Peyer's patch (tissue), 4 donors: Measurements from ENCODE around the gene CRBN. TPM values are rescaled to one million over a fixed set of nuclear protein-coding genes. Genes with fewer than 3 reads are reported as not detected.

Experiments
- DNase-seq, 3 donors: peaks; one replicate each; pipeline ENCODE4 v3.0.0-alpha.2; 2017 to 2019
- H3K27ac ChIP-seq, 4 donors: fragments of 200-600 bp; sonication (generic); one replicate each; pipeline ENCODE4 v1.5.1; 2016 to 2019
- H3K27me3 ChIP-seq, 2 donors: fragments of 200-600 bp; sonication (generic); one replicate each; pipeline ENCODE4 v1.5.1; 2019
- H3K36me3 ChIP-seq, 3 donors: fragments of 200-600 bp; sonication (generic); one replicate each; pipeline ENCODE4 v1.5.1; 2016 to 2019
- H3K4me1 ChIP-seq, 4 donors: fragments of 200-600 bp; sonication (generic); one replicate each; pipeline ENCODE4 v1.5.1; 2016 to 2019
- H3K4me3 ChIP-seq, 4 donors: fragments of 200-600 bp; sonication (generic); 1 replicate in 3 of 4; 2 replicates in 1 of 4; pipeline ENCODE4 v1.5.1; 2016 to 2019; ENCODE audit warnings: mild to moderate bottlenecking in 1 of 4
- H3K9me3 ChIP-seq, 4 donors: fragments of 200-600 bp; sonication (generic); one replicate each; pipeline ENCODE4 v1.5.1; 2016 to 2019; ENCODE audit warnings: mild to moderate bottlenecking in 1 of 4
- POLR2A ChIP-seq, 2 donors: fragments of 450-650 bp; IDR thresholded peaks; one replicate each; pipeline ENCODE4 v1.5.1; 2017; ENCODE audit warnings: antibody characterized with exemption in 2 of 2, mild to moderate bottlenecking in 2 of 2, moderate library complexity in 2 of 2
- small RNA-seq, 2 donors: library from RNA; depleted of rRNA; stranded (forward); fragments of <200 nt; gene quantifications; one replicate each; pipeline ENCODE3, GENCODE V24; 2016
- total RNA-seq, 4 donors: library from RNA; depleted of rRNA; stranded (reverse); fragments of >200 nt; gene quantifications; one replicate each; pipeline ENCODE4 v1.1.0, GENCODE V29; 2016
- TF ChIP-seq, protein P1 (sequence below), 6 experiments: fragments of 450-650 bp in 4 of 6; fragments of 200-600 bp in 2 of 6; sonication (generic) in 1 of 6; IDR thresholded peaks; one replicate each; pipeline ENCODE4 v1.5.1; 2017 to 2019; ENCODE audit warnings: antibody characterized with exemption in 6 of 6, mild to moderate bottlenecking in 3 of 6, moderate library complexity in 1 of 6

The CRBN gene
- total RNA-seq, 4 donors from 2014 or later, result 70.1 to 314 (median 89.7) TPM

DNA sequence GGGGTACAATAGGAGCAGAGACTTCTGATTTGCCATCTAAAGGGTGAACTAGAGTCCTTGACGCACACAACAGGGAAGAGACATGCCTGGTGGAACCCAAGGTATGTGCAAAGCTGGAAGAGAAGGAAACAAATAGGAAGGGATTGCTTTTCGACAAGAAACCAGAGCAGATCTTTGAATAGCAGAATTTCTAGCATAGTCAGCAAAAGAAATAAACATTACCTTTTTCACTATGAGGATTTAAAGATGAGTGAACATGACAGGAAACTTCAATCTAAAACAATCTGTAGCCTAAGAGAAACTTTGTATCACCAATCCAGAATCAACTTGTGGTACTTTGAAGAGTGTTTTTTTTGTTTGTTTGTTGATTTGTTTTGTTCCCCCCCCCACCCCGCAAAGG, 74.2 kb downstream of the CRBN start:
- Histone ChIP-seq H3K9me3 (no peaks in the 10 kb centered on the region), H3K4me1 (no peaks in the 10 kb centered on the region), H3K27me3 (no peaks in the 10 kb centered on the region), H3K27ac (no peak overlapping the region), H3K4me3 (no peak overlapping the region), H3K36me3 (no peaks in the 10 kb centered on the region)
- no peak for TF ChIP-seq POLR2A (IDR thresholded peaks at IDR 0.05)
- no peak for DNase-seq

DNA sequence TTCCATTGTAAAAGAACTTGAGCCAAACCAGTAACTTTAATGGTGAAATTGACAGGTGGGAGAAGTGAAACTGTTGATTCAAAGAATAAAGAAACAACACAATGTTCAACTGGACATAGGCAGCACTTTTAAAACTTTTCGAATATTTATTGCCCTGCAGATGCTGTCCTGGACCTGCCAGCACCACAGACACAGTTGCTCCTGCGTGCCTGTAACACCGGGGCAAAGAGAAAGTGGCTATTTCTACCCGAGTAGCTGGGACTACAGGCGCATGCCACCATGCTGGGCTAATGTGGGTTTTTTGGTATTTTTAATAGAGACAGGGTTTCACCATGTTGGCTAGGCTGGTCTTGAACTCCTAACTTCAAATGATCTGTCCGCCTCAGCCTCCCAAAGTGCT, 76.7 kb downstream of the CRBN start:
- DNase-seq, result no peak
- no peak for TF ChIP-seq POLR2A (IDR thresholded peaks at IDR 0.05)
- TF ChIP-seq, protein P1, sequence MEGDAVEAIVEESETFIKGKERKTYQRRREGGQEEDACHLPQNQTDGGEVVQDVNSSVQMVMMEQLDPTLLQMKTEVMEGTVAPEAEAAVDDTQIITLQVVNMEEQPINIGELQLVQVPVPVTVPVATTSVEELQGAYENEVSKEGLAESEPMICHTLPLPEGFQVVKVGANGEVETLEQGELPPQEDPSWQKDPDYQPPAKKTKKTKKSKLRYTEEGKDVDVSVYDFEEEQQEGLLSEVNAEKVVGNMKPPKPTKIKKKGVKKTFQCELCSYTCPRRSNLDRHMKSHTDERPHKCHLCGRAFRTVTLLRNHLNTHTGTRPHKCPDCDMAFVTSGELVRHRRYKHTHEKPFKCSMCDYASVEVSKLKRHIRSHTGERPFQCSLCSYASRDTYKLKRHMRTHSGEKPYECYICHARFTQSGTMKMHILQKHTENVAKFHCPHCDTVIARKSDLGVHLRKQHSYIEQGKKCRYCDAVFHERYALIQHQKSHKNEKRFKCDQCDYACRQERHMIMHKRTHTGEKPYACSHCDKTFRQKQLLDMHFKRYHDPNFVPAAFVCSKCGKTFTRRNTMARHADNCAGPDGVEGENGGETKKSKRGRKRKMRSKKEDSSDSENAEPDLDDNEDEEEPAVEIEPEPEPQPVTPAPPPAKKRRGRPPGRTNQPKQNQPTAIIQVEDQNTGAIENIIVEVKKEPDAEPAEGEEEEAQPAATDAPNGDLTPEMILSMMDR (IDR thresholded peaks at IDR 0.05), result no peak
- Histone ChIP-seq H3K4me1 (no peaks in the 10 kb centered on the region), H3K27ac (no peak overlapping the region), H3K36me3 (no peaks in the 10 kb centered on the region), H3K9me3 (no peaks in the 10 kb centered on the region), H3K27me3 (no peaks in the 10 kb centered on the region), H3K4me3 (no peak overlapping the region)

DNA sequence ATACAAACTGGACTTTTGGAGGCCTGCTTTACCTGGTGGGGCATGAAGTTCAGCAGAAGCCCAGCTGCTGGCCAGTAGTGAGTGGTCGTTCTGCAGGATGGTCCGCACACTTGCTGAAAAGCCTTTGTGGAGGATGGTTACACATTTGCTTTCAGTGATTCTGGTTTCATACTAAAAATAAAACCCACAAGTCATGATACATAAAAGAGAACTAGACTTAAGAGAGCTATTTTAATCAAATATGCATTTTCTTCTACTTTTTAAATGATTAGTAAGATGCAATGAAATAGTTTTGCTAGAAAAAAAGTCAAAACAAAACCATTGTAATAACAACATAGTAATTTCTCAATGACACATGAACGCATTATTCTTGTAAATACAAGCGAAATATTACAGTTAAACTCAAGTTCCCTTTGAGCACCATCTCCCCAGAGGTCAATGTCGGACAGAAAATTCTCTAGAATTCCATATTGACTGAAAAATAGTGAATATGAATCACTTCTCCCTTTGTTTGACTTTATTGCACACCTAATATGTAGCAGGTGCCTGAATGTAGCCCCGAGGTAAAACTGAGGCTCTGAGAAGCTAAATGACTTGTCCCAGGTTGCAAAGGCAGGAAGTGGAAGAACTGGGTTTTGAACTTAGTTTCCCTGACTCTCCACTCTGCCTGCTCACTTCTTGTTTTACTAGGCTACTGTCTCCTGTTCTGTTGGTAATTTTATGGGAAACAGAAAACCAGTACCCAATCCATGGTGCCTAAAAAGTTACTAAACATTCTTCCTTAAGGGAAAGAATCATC, 77.6 kb downstream of the CRBN start:
- no peaks in the 10 kb centered on the region for H3K4me1 ChIP-seq
- no peak overlapping the region for H3K4me3 ChIP-seq
- DNase-seq, result no peak
- no peaks in the 10 kb centered on the region for H3K27me3 ChIP-seq
- no peak overlapping the region for H3K27ac ChIP-seq
- no peaks in the 10 kb centered on the region for H3K9me3 ChIP-seq
- no peak for TF ChIP-seq POLR2A (IDR thresholded peaks at IDR 0.05)
- TF ChIP-seq, protein P1 (IDR thresholded peaks at IDR 0.05), result no peak
- H3K36me3 ChIP-seq, result no peaks in the 10 kb centered on the region

Small RNAs within 50 kb of the gene (small RNA-seq; reads per million reads assigned to genes)
- 0 reads per million in 2 donors for gene RF00416

Other genes with a start within 250 kb of the CRBN start
- gene IL5RA, start 69.3 kb downstream of the CRBN start, total RNA-seq, result 1 to 10 TPM in 1 of 4 donors, not detected in 3; 2.1 TPM
- gene TRNT1, start 52.8 kb downstream of the CRBN start, total RNA-seq, result 10 to 100 TPM; 22.6 to 52.0 (median 31.7) TPM